8988T (cell line): ENCODE measurements around the gene TRIM41.
"Not testable (repeated sequence)": the region's sequence is repeated elsewhere in the genome, so short reads cannot be mapped to it uniquely, and the experiment has no call there.

Experiments used
- DNase-seq: peaks from one replicate; pipeline ENCODE4 v3.0.0; 2011

Gene TRIM41

DNA sequence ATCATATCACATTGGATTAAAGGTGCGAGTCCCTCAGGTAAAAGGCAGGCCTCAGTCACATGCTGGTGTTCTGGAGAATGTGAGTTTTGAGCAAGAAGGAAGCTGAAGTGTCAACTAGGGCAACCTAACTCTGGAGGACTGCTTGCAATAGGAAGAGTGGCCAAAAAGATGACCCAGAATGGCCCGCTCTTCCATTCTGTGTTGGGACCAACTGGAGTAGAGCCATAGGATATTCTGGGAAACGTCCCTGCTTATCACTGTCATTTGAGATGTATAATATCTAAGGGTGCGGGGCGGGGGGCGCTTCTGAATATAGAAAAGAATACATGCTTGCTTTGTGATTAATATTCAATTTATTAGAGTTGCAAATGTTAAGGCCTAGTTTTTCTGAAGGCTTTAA, 11.0 kb upstream of the TRIM41 start:
- DNase-seq: no peak

DNA sequence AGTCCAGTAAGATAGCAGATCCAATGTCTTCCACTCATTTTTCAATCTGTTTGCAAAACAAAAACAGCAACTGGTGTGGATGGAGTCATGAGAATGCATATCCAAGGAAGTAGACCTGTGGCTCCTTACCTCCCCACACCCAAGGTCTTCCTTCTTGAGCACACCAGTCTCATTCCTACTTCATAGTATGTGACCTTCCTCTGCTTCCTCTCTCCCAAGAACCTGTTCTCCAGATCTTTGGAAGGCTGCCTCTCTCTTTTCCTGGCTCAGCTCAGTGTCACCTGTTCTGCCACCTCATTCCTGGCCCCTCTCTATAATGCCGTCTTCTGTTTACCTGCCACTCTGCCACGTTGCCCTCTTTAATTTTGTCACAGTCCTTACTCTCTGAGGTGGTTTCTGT, 10.1 kb upstream of the TRIM41 start:
- DNase-seq: no peak

DNA sequence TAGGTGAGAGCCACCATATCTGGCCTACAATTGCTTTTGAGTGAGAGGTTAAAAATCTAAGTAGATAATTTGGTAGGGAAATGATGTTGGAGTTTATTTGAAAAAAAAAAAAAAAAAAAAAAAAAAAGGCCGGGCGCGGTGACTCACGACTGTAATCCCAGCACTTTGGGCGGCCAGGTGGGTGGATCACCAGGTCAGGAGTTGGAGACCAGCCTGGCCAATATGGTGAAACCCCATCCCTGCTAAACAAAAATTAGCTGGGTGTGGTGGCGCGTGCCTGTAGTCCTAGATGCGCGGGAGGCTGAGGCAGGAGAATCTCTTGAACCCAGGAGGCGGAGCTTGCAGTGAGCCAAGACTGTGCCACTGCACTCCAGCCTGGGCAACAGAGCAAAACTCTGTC, 8.8 kb upstream of the TRIM41 start:
- DNase-seq: not testable (repeated sequence)

DNA sequence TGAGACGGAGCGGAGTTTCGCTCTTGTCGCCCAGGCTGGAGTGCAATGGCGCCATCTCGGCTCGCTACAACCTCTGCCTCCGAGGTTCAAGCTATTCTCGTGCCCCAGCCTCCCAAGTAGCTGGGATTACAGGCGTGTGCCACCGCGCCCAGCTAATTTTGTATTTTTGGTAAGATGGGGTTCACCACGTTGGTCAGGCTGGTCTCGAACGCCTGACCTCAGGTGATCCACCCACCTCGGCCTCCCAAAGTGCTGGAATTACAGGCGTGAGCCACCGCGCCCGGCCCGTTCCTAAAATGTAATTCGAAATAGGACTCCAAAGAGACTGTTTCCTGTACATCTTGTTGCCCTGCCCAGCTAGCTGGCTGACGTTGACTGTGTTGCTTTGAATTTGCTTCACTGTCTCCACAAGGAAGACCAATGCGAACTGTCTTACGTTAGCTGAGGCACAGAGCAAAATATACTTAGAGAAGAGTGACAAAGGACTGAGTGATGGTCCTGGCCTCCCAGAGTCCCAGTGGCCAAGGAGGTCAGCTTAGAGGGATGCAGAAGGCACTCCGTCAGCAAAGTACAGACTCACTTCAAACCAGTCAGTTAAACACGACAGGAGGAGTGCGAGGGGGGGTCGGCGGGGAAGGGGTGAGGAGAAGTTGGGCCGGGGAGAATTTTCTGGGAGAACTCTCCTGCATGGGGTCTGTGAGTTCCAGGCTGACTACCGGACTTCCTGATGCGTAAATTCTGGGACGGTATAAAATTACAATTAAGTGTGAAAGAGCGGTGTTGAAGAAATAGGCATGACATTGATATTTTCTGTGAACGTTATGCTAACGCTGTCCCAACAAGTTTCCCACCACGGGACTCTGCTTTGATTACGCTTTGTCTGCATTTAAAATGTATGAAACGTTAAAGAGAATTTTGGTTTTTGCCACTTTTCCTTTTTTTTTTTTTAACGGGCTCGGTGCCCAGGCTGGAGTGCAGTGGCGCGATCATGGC, 6.8 kb upstream of the TRIM41 start:
- no peak for DNase-seq

DNA sequence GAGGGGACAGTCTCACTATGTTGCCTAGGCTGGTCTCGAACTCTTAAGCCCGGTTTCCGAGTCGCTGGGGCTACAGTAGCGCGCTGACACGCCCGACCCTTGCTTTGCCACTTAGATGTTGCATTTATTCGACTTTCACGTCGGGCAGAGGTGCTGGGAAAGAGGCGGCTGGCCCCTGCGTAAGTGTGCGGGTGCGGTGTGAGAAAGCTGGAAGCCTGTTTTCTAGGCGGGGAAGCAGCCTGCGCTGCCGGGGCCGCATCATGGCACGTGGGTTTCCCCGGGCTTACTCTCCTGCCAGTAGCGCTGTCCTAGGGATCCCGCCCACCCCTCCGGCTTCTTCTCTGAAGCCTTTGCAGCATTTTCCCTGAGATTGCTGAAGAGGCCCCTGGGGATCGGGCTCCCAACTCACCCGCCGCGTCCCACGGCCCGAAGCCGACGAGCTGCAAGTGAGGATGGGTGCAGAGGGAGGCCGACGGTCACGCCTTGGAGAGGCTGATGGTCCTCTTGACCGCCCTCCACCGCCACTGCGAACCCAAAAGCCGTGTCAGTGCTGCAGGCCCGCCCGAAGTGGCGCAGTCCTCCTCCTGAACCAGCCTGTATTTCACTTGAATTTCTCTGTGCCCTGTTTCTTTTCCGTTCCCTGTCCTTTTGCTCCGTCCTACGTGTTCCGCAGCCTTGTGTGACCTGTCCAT, 5.8 kb upstream of the TRIM41 start:
- no peak for DNase-seq

DNA sequence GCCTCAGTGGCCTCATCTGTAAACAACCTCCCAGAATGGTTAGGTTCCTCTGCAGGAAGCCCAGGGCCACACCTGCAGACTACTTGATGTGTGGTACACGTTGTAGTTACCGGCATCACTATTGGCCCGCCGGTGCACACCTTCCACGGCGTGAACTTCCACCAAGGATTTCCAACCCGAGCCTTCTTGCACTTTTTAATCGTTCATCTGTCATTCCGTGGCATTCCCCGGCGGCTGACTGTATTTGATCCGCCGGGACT, 5.3 kb upstream of the TRIM41 start:
- DNase-seq: no peak

DNA sequence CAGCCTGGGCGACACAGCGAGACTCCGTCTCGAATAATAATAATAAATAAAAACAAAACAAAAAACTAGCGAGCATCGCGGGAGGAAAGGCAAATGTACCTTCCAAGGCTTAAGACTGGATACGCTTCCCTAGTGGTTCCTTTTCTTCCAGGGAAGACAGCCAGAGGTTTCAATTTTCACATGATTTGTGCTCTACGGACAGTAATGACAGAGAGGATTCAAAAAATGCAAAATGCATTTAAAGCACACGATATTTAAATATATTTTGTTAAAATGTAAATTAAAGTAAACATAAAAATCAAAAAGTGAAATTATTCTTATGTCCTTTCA, 4.3 kb upstream of the TRIM41 start:
- no peak for DNase-seq

DNA sequence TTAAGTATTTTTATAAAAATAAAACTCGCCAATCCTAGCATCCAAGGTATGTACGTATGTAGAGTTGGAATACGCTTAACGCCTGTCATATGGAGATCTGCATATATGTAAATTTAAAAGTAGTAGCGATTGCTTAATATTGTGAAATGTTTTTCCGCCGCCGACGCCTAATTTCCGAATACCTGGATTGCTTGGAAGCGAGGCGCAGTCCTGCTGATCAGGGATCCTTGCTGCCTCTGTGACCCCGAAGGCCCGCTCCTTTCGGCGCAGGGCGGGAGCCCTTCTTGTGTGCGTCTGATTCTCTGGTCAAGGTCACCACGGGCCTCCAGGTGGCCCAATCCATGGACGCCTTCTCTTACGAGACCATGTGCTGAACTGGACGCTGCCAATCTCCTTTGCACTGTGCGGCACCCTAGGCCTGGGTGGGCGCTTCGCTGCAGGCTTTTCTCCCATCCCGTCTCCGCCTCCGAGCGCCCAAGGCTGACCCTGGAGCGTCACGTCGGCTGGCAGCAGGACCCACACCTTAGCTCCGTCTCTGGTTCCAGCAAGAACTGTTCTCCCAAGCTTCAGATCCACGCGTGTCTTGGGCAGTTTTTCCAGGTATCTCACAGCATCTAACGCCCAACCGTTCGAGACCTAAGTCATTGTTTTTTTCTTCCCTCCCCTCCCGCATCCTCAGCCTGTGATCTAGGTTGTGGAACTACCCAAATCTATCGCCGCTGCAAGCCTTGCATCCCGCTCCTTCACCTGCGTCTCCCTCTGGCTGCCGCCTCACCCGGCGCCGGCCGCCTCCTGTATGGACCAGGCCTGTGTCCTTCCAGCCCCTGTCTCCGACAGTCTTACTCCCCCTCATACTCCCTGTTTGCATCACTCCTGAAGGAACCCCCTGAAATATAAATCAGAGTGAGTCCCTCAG, 3.6 kb upstream of the TRIM41 start:
- DNase-seq: no peak

DNA sequence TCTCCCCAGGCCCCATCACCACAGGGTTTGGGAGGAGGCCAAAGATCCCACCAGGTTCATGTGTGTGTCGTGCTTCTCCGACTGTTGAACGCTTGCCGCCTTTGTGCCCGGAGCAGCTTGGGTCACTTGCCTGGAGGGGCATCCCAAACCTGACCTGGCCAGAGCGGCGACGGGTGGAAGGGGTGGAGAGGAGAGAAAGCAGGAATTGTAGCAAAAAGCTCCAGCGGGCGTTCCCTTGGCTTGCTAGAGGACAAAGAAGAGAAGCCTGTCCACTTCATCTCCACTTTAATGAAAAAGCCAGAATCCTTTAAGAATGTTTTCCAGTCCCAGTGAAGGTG, 2.9 kb upstream of the TRIM41 start:
- no peak for DNase-seq

DNA sequence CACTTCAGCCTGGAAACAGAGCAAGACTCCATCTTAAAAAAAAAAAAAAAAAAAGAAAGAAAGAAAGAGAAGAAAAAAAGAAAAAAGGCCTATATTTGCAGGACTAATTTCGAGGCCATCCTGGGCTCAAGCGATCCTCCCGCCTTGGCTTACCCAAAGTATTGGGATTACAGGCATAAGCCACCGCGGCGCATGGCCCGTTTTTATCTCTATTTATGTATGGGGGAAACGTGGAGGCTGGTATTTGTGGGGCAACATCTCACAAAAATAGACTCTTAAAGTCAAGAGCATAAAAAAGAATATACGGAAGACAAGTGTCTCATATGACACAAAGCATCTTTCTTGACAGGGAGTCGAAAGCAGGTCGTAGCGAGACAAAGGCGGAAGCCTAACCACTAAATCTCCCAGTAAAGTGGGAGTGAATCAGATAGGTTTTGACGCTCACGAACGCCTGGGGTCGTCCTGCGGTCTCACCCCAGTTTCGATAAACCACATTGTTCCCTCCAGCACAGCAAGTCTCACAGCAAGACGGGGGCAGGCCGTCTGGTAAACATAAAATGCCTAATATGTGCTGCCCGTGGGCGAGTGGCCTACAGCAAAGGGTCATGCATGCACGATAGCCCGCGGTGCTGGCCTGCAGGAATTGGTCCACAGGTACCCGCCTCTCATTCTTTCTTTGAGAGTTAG, 1.8 kb upstream of the TRIM41 start:
- DNase-seq: no peak

DNA sequence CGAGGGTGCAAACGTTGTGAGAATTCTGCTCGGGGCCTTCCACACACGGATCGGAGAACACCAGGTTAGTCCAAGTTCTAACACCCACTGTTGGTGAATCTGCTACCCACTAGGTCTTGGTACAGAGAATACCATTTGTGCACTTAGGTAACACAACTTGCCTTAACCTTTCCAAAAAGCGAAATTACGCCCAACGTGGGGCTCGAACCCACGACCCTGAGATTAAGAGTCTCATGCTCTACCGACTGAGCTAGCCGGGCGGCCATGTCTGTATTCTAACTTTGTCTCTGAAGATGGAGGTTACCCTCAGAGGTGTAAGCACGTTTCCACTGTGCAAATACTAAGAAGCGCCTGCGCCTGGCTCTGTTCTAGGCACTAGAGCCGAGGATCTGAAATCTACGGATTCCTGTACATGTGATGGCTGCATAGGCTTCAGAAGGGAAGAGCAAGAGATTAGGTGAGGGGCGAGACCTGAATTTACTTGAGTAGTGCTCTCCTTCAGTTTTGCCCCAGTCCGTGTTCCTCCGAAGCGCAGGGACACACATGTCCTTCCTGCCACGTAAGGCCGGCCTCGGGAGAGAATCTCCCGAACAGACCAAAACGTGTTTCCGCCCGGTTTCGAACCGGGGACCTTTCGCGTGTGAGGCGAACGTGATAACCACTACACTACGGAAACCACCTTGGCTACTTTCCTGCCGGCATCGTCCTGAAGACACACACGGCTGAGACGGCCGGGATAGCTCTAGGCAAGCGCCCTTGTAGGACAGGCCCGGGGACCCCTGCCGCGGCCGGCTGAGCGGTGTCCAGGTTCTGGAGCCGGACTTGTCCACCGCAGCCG, 1.1 kb upstream of the TRIM41 start:
- no peak for DNase-seq

DNA sequence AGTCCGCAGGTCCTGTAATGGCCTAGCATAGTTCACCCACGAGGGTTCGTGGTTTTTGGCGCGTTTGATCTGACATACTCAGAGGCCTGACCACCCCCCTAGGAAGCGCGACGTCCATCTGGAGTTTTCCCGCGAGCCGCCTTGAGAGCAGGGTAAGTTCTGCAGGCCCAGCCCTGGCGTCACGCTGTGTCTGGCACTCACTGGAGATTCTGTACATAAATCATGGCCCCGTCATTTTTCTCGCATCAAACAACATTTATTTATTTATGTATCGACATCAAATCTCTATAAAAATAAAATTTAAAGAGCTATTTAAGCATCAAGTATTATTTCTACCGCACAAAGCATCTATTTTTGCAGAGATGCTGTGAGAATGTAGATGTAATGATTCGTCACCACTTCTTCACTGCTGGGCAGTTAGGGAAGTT, 437 bp upstream of the TRIM41 start:
- DNase-seq: no peak

DNA sequence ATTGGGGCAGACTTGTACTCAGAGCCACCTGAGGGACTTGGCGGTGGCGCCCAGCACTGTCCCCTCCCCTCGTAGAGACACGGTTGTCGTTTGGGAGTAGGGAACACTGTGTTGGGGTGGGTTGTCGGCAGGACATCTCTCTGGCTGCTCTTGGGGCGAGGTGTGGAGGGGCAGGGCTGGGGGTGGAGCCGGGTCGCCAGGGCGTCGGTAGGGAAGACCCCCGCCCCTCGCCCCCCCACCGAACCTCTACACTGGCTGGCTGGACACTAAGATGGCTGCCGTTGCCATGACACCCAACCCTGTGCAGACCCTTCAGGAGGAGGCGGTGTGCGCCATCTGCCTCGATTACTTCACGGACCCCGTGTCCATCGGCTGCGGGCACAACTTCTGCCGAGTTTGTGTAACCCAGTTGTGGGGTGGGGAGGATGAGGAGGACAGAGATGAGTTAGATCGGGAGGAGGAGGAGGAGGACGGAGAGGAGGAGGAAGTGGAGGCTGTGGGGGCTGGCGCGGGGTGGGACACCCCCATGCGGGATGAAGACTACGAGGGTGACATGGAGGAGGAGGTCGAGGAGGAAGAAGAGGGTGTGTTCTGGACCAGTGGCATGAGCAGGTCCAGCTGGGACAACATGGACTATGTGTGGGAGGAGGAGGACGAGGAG, 778 bp downstream of the TRIM41 start:
- DNase-seq: no peak

DNA sequence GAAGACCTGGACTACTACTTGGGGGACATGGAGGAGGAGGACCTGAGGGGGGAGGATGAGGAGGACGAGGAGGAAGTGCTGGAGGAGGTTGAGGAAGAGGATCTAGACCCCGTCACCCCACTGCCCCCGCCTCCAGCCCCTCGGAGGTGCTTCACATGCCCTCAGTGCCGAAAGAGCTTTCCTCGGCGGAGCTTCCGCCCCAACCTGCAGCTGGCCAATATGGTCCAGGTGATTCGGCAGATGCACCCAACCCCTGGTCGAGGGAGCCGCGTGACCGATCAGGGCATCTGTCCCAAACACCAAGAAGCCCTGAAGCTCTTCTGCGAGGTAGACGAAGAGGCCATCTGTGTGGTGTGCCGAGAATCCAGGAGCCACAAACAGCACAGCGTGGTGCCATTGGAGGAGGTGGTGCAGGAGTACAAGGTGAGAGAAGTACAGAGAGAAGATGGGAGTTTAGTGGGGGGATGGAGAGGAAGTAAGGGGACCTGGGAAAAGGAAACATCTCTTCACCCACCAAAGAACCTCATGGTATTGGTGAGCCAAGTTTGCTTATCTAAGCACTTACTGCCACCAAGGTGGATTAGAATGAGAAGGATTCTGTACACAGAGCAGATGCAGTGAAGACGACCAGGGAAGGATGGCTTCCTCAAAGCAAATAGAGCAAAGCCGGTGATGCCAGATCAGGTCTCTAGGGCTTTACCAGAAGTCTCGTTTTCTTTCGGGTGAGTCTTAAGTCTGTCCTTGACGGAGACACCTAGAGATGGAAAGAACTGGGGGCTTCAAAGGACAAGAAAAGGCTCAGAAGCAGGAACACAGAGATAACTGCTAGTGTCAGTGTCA, 1.5 kb downstream of the TRIM41 start:
- no peak for DNase-seq

DNA sequence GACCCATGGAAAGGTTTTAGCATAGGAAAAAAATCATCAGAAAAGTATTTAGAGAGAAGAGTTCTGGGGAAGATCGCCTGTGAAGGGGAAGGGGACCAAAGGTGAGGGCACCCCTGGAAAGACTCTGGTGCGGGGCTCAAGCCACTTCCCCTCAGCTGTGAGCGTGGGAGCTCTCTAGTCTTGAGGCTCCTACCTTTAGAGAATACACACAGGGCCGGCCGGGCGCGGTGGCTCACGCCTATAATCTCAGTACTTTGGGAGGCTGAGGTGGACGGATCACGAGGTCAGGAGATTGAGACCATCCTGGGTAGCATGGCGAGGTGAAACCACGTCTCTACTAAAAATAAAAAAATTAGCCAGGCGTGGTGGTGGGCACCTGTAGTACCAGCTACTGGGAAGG, 6.9 kb downstream of the TRIM41 start:
- no peak for DNase-seq

DNA sequence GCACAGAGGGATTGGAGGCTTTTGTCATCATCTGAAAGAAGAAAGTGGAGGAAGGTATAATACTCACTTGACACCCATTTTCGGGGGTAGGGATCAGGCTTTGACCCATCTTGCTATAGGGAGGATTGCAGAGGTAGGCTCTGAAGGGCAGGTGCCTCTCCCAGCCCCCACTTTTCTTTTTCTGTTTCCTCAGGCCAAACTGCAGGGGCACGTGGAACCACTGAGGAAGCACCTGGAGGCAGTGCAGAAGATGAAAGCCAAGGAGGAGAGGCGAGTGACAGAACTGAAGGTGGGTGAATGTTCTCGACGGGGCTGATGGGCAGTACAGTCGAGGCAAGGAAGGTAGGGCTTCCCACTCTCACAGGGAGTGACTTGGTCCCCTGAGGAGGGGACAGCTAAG, 7.5 kb downstream of the TRIM41 start:
- DNase-seq: no peak

DNA sequence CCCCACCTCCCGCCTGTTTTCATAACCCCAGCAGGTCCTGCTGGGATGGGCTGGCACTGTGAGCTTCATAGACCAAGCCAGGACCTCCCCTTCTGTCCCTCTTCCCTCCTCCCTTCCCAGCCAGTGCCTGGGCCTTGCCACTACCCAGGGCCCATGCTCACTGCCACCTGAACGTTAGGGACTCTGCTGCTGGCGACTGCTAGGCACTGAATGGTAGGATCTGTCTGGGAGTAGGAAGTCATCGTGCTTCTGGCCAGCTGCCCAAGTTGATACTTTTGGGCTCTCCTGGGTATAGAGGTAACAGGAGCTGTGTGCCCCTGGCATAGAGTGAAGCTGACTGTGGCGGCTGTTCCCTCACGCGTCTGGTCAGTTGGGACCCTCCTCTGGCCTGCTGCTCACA, 8.4 kb downstream of the TRIM41 start:
- no peak for DNase-seq

DNA sequence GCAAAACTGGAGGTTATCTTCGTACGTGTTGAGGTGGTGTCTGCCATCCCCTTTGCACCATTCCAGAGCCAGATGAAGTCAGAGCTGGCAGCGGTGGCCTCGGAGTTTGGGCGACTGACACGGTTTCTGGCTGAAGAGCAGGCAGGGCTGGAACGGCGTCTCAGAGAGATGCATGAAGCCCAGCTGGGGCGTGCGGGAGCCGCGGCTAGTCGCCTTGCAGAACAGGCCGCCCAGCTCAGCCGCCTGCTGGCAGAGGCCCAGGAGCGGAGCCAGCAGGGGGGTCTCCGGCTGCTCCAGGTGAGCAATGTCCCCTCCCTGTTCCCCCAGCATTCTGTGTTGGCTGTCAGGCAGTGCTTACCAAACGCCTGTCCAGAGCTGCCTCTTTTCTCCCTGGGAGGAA, 9.5 kb downstream of the TRIM41 start:
- no peak for DNase-seq

DNA sequence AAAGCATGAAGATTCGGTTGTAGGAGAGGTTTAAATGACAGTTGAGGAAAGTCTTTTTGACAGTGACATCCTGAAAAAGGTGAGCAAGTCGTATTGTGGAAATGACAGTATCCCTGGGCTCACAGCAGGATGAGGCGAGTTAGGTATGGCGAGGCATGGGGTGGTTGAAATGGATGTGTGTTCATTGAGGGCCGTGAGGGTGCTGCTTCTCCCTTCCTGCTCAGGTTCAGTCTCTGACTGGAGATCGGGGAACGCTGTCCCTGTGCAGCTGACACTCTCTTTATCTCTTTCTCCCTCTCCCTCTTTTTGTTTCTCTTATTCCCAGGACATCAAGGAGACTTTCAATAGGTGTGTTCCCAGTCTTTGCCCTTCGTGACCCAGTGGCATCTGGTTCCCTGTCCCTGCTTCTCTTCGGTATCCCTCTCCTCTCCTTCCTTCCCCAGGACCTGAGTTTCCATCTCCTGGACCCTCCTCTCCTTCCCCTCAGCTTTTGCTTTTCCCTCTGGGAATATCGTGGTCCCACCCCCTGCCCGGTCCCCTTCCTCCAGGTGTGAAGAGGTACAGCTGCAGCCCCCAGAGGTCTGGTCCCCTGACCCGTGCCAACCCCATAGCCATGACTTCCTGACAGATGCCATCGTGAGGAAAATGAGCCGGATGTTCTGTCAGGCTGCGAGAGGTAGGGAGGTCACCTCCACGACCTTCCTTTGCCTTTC, 10.2 kb downstream of the TRIM41 start:
- DNase-seq: no peak
